GM23338 (cell line): ENCODE results near the gene TNS3. TPM values are rescaled to one million over a fixed set of nuclear protein-coding genes. Genes with fewer than 3 reads are reported as not detected.

Source experiments
- ATAC-seq: fragments of 200-7000 bp; cut with Tn5 transposase; 3 replicates; pipeline ENCODE4 v1.9.1; 2020
- DNase-seq: peaks from one replicate; pipeline ENCODE4 v3.0.0-alpha.2; 2015; ENCODE audit warnings: low spot score
- H2AFZ ChIP-seq: fragments of 200-600 bp; sonication (generic); 2 replicates; pipeline ENCODE4 v1.8.0; 2016; ENCODE audit warnings: antibody characterized with exemption, mild to moderate bottlenecking, moderate library complexity
- H3F3A ChIP-seq: fragments of 200-600 bp; sonication (generic); replicated peaks from 2 replicates; pipeline ENCODE4 v1.8.0; 2017; ENCODE audit warnings: antibody characterized with exemption, mixed run types, low read depth
- H3K27ac ChIP-seq: fragments of 200-600 bp; sonication (generic); 2 replicates; pipeline ENCODE4 v1.6.1; 2016; ENCODE audit warnings: low read depth
- H3K27me3 ChIP-seq: fragments of 200-600 bp; sonication (generic); 2 replicates; pipeline ENCODE4 v1.8.0; 2016; ENCODE audit warnings: mild to moderate bottlenecking, mixed run types, moderate library complexity; ENCODE audit not compliant: insufficient read depth
- H3K36me3 ChIP-seq: fragments of 200-600 bp; sonication (generic); 2 replicates; pipeline ENCODE4 v1.8.0; 2016; ENCODE audit warnings: mild to moderate bottlenecking; ENCODE audit not compliant: insufficient read depth
- H3K4me1 ChIP-seq: fragments of 200-600 bp; sonication (generic); 2 replicates; pipeline ENCODE4 v1.8.0; 2016; ENCODE audit warnings: mild to moderate bottlenecking, moderate library complexity; ENCODE audit not compliant: insufficient read depth
- H3K4me2 ChIP-seq: fragments of 200-600 bp; sonication (generic); 2 replicates; pipeline ENCODE4 v1.7.1; 2017; ENCODE audit warnings: mixed run types
- H3K4me3 ChIP-seq: fragments of 200-600 bp; sonication (generic); 2 replicates; pipeline ENCODE4 v1.6.1; 2016; ENCODE audit warnings: mixed run types
- H3K79me2 ChIP-seq: fragments of 200-600 bp; sonication (generic); replicated peaks from 2 replicates; pipeline ENCODE4 v1.8.0; 2017; ENCODE audit warnings: mild to moderate bottlenecking; ENCODE audit not compliant: insufficient read depth
- H3K9me2 ChIP-seq: fragments of 200-600 bp; sonication (generic); 2 replicates; pipeline ENCODE4 v1.8.0; 2017; ENCODE audit not compliant: insufficient read depth
- H4K20me1 ChIP-seq: fragments of 200-600 bp; sonication (generic); replicated peaks from 2 replicates; pipeline ENCODE4 v1.8.0; 2017; ENCODE audit warnings: mild to moderate bottlenecking; ENCODE audit not compliant: insufficient read depth
- H3K27ac Mint-ChIP-seq: 2 replicates; pipeline ENCODE4 v1.8.0; 2020; ENCODE audit warnings: inconsistent platforms, mild to moderate bottlenecking, moderate library complexity, mixed read lengths
- H3K27me3 Mint-ChIP-seq: 3 replicates; pipeline ENCODE4 v1.8.0; 2022; ENCODE audit warnings: low read depth, mild to moderate bottlenecking, moderate library complexity, mixed read lengths, inconsistent platforms; ENCODE audit not compliant: insufficient read depth, poor library complexity
- H3K36me3 Mint-ChIP-seq: 3 replicates; pipeline ENCODE4 v1.8.0; 2021; ENCODE audit warnings: low read depth, mild to moderate bottlenecking, inconsistent platforms, moderate library complexity, mixed read lengths
- H3K4me1 Mint-ChIP-seq: 3 replicates; pipeline ENCODE4 v1.8.0; 2020; ENCODE audit warnings: mild to moderate bottlenecking, inconsistent platforms, mixed read lengths
- H3K4me3 Mint-ChIP-seq: 3 replicates; pipeline ENCODE4 v1.8.0; 2021; ENCODE audit warnings: moderate library complexity, mild to moderate bottlenecking, inconsistent platforms, mixed read lengths
- H3K9me3 Mint-ChIP-seq: 3 replicates; pipeline ENCODE4 v1.8.0; 2020; ENCODE audit warnings: moderate library complexity, mild to moderate bottlenecking, inconsistent platforms, mixed read lengths
- CREB1 ChIP-seq: fragments of 250-450 bp; sonication (Bioruptor Pico); IDR thresholded peaks from 2 replicates; pipeline ENCODE4 v1.5.0; 2020; ENCODE audit warnings: low read depth, mild to moderate bottlenecking, moderate library complexity
- ETS1 ChIP-seq: IDR thresholded peaks from 2 replicates; pipeline ENCODE4 v1.6.1; 2016; ENCODE audit warnings: antibody characterized with exemption
- EZH2 ChIP-seq: fragments of 200-600 bp; sonication (generic); IDR thresholded peaks from one replicate; pipeline ENCODE4 v1.8.0; 2017; ENCODE audit warnings: antibody characterized with exemption, mild to moderate bottlenecking, low read depth; ENCODE audit not compliant: unreplicated experiment
- EZH2phosphoT487 ChIP-seq: fragments of 200-600 bp; sonication (generic); IDR thresholded peaks from one replicate; pipeline ENCODE4 v1.8.1; 2018; ENCODE audit warnings: antibody characterized with exemption; ENCODE audit not compliant: unreplicated experiment
- JUNB ChIP-seq: IDR thresholded peaks from one replicate; pipeline ENCODE4 v1.6.1; 2016; ENCODE audit warnings: antibody characterized with exemption; ENCODE audit not compliant: unreplicated experiment
- NANOG ChIP-seq: IDR thresholded peaks from 2 replicates; pipeline ENCODE4 v1.6.1; 2016; ENCODE audit warnings: antibody characterized with exemption, borderline replicate concordance
- STAT1 ChIP-seq: IDR thresholded peaks from one replicate; pipeline ENCODE4 v1.6.1; 2016; ENCODE audit warnings: antibody characterized with exemption; ENCODE audit not compliant: unreplicated experiment
- ZNF114 ChIP-seq: fragments of 250-450 bp; sonication (Bioruptor Pico); IDR thresholded peaks from 2 replicates; pipeline ENCODE4 v1.5.0; 2020; ENCODE audit warnings: mild to moderate bottlenecking, moderate library complexity
- polyA plus RNA-seq: library from polyadenylated mRNA; unstranded; fragments of >200 nt; fragmentation: Nextera tagmentation; extraction: Ambion mirVana; gene quantifications from 2 replicates; pipeline ENCODE4 v1.2.1, GENCODE V29; 2016
- total RNA-seq: library from RNA; depleted of rRNA; stranded (reverse); fragments of >200 nt; shearing (Covaris generic); gene quantifications from 2 replicates; pipeline ENCODE4 v1.2.3, GENCODE V29; 2014
- TF ChIP-seq, protein P1 (sequence below), 2 experiments: fragments of 200-600 bp in 1 of 2; sonication (generic) in 1 of 2; conservative IDR thresholded peaks; 2 replicates each; pipeline versions ENCODE4 v1.5.1 to v1.6.1; 2016 to 2017; ENCODE audit warnings: antibody characterized with exemption in 2 of 2, low read depth in 2 of 2, mild to moderate bottlenecking in 2 of 2, moderate library complexity in 1 of 2
- TF ChIP-seq, protein P2 (sequence below): IDR thresholded peaks from one replicate; pipeline ENCODE4 v1.6.1; 2018; ENCODE audit warnings: antibody characterized with exemption; ENCODE audit not compliant: unreplicated experiment

TNS3 gene
- total and polyA plus RNA-seq, 2 experiments from 2014 or later: 6.2 to 28.7 TPM

GRCh38 chr7:47529826-47530555 lies 51.9 kb downstream of the TNS3 start:
- no peak overlapping the region for H3K27ac ChIP-seq
- H3K4me3 ChIP-seq: no peak overlapping the region
- H3K36me3 Mint-ChIP-seq: peaks cover 31% of the 10 kb centered on the region
- H3K27ac Mint-ChIP-seq: no peak overlapping the region
- H3K79me2 ChIP-seq: peaks cover 36% of the 10 kb centered on the region
- peaks cover 11% of the 10 kb centered on the region for H3K9me3 Mint-ChIP-seq
- DNase-seq (no peak), ATAC-seq (no peak)
- peaks cover 6% of the 10 kb centered on the region for H3K4me1 ChIP-seq
- H3K4me1 Mint-ChIP-seq: peaks cover 22% of the 10 kb centered on the region
- H3F3A ChIP-seq: peaks cover under 1% of the 10 kb centered on the region; the same call in 1 of the 2 replicates
- peaks cover under 1% of the 10 kb centered on the region; the same call in 1 of the 2 replicates for H4K20me1 ChIP-seq
- H3K4me3 Mint-ChIP-seq: no peak overlapping the region
- no peaks in the 10 kb centered on the region for H3K36me3 ChIP-seq
- H3K4me2 ChIP-seq: no peak overlapping the region
- no peaks in the 10 kb centered on the region for H3K27me3 ChIP-seq
- TF ChIP-seq EZH2: no peak
- no peak for TF ChIP-seq ETS1
- no peak for TF ChIP-seq NANOG
- no peak for TF ChIP-seq EZH2phosphoT487
- TF ChIP-seq, protein P1, sequence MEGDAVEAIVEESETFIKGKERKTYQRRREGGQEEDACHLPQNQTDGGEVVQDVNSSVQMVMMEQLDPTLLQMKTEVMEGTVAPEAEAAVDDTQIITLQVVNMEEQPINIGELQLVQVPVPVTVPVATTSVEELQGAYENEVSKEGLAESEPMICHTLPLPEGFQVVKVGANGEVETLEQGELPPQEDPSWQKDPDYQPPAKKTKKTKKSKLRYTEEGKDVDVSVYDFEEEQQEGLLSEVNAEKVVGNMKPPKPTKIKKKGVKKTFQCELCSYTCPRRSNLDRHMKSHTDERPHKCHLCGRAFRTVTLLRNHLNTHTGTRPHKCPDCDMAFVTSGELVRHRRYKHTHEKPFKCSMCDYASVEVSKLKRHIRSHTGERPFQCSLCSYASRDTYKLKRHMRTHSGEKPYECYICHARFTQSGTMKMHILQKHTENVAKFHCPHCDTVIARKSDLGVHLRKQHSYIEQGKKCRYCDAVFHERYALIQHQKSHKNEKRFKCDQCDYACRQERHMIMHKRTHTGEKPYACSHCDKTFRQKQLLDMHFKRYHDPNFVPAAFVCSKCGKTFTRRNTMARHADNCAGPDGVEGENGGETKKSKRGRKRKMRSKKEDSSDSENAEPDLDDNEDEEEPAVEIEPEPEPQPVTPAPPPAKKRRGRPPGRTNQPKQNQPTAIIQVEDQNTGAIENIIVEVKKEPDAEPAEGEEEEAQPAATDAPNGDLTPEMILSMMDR (conservative IDR thresholded peaks at IDR 0.05; ENCODE audit: low read depth in 2 of 2): no peak
- no peak for TF ChIP-seq ZNF114 (CRISPR knock-in tag)
- no peak for TF ChIP-seq JUNB
- TF ChIP-seq CREB1 (CRISPR knock-in tag): no peak
- TF ChIP-seq STAT1: no peak
- TF ChIP-seq, protein P2, sequence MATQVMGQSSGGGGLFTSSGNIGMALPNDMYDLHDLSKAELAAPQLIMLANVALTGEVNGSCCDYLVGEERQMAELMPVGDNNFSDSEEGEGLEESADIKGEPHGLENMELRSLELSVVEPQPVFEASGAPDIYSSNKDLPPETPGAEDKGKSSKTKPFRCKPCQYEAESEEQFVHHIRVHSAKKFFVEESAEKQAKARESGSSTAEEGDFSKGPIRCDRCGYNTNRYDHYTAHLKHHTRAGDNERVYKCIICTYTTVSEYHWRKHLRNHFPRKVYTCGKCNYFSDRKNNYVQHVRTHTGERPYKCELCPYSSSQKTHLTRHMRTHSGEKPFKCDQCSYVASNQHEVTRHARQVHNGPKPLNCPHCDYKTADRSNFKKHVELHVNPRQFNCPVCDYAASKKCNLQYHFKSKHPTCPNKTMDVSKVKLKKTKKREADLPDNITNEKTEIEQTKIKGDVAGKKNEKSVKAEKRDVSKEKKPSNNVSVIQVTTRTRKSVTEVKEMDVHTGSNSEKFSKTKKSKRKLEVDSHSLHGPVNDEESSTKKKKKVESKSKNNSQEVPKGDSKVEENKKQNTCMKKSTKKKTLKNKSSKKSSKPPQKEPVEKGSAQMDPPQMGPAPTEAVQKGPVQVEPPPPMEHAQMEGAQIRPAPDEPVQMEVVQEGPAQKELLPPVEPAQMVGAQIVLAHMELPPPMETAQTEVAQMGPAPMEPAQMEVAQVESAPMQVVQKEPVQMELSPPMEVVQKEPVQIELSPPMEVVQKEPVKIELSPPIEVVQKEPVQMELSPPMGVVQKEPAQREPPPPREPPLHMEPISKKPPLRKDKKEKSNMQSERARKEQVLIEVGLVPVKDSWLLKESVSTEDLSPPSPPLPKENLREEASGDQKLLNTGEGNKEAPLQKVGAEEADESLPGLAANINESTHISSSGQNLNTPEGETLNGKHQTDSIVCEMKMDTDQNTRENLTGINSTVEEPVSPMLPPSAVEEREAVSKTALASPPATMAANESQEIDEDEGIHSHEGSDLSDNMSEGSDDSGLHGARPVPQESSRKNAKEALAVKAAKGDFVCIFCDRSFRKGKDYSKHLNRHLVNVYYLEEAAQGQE: no peak
- H2AFZ ChIP-seq: no peak overlapping the region
- peaks cover 8% of the 10 kb centered on the region for H3K27me3 Mint-ChIP-seq
- H3K9me2 ChIP-seq: no peaks in the 10 kb centered on the region
